Measurements from ENCODE around the gene NLGN2. TPM values are rescaled to one million over a fixed set of nuclear protein-coding genes. Genes with fewer than 3 reads are reported as not detected.

Gene NLGN2
- total and polyA plus RNA-seq, 2 of the 8 experiments (the other 6 are each of a cell fraction or from before 2014, with no cell fraction given), result 21.2 to 62.8 TPM

DNA sequence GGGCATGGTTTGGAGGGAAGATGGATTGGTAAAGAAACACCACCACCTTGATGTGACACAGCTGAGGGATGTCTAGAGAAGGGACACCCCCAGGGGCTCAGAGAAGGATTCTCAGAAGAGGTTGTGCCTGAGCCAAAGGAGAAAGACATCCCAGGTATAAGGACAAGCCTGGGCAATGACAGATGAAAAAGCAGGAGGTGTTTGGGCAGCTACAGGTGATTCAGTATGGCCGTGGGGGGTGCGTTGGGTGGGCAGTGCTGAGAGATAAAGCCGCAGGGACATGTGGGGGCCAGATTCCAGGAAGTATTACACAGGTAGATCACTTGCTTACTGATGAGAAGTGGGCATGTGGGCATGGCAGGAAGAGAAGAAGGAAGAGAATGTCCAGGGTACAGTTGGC, 45.7 kb upstream of the NLGN2 start (continued):
- TF ChIP-seq, protein P1, sequence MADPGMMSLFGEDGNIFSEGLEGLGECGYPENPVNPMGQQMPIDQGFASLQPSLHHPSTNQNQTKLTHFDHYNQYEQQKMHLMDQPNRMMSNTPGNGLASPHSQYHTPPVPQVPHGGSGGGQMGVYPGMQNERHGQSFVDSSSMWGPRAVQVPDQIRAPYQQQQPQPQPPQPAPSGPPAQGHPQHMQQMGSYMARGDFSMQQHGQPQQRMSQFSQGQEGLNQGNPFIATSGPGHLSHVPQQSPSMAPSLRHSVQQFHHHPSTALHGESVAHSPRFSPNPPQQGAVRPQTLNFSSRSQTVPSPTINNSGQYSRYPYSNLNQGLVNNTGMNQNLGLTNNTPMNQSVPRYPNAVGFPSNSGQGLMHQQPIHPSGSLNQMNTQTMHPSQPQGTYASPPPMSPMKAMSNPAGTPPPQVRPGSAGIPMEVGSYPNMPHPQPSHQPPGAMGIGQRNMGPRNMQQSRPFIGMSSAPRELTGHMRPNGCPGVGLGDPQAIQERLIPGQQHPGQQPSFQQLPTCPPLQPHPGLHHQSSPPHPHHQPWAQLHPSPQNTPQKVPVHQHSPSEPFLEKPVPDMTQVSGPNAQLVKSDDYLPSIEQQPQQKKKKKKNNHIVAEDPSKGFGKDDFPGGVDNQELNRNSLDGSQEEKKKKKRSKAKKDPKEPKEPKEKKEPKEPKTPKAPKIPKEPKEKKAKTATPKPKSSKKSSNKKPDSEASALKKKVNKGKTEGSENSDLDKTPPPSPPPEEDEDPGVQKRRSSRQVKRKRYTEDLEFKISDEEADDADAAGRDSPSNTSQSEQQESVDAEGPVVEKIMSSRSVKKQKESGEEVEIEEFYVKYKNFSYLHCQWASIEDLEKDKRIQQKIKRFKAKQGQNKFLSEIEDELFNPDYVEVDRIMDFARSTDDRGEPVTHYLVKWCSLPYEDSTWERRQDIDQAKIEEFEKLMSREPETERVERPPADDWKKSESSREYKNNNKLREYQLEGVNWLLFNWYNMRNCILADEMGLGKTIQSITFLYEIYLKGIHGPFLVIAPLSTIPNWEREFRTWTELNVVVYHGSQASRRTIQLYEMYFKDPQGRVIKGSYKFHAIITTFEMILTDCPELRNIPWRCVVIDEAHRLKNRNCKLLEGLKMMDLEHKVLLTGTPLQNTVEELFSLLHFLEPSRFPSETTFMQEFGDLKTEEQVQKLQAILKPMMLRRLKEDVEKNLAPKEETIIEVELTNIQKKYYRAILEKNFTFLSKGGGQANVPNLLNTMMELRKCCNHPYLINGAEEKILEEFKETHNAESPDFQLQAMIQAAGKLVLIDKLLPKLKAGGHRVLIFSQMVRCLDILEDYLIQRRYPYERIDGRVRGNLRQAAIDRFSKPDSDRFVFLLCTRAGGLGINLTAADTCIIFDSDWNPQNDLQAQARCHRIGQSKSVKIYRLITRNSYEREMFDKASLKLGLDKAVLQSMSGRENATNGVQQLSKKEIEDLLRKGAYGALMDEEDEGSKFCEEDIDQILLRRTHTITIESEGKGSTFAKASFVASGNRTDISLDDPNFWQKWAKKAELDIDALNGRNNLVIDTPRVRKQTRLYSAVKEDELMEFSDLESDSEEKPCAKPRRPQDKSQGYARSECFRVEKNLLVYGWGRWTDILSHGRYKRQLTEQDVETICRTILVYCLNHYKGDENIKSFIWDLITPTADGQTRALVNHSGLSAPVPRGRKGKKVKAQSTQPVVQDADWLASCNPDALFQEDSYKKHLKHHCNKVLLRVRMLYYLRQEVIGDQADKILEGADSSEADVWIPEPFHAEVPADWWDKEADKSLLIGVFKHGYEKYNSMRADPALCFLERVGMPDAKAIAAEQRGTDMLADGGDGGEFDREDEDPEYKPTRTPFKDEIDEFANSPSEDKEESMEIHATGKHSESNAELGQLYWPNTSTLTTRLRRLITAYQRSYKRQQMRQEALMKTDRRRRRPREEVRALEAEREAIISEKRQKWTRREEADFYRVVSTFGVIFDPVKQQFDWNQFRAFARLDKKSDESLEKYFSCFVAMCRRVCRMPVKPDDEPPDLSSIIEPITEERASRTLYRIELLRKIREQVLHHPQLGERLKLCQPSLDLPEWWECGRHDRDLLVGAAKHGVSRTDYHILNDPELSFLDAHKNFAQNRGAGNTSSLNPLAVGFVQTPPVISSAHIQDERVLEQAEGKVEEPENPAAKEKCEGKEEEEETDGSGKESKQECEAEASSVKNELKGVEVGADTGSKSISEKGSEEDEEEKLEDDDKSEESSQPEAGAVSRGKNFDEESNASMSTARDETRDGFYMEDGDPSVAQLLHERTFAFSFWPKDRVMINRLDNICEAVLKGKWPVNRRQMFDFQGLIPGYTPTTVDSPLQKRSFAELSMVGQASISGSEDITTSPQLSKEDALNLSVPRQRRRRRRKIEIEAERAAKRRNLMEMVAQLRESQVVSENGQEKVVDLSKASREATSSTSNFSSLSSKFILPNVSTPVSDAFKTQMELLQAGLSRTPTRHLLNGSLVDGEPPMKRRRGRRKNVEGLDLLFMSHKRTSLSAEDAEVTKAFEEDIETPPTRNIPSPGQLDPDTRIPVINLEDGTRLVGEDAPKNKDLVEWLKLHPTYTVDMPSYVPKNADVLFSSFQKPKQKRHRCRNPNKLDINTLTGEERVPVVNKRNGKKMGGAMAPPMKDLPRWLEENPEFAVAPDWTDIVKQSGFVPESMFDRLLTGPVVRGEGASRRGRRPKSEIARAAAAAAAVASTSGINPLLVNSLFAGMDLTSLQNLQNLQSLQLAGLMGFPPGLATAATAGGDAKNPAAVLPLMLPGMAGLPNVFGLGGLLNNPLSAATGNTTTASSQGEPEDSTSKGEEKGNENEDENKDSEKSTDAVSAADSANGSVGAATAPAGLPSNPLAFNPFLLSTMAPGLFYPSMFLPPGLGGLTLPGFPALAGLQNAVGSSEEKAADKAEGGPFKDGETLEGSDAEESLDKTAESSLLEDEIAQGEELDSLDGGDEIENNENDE (IDR thresholded peaks at IDR 0.05; ENCODE audit: insufficient replicate concordance, low read length), result no peak
- TF ChIP-seq JUN (IDR thresholded peaks at IDR 0.05; ENCODE audit: low read depth, low read length) (no peak), NRF1 (IDR thresholded peaks at IDR 0.05; ENCODE audit: low read depth, low read length) (no peak), SP2 (IDR thresholded peaks at IDR 0.05; ENCODE audit: low read length) (no peak), CHD2 (IDR thresholded peaks at IDR 0.05; ENCODE audit: low read length) (no peak), YY1 (IDR thresholded peaks at IDR 0.05; ENCODE audit: low read depth, low read length) (no peak), SP4 (IDR thresholded peaks at IDR 0.05; ENCODE audit: low read length) (no peak), RFX5 (IDR thresholded peaks at IDR 0.05; ENCODE audit: borderline replicate concordance, low read depth, low read length) (no peak), NANOG (IDR thresholded peaks at IDR 0.05; ENCODE audit: insufficient read depth, low read depth, low read length, poor library complexity, severe bottlenecking) (no peak), TAF1 (IDR thresholded peaks at IDR 0.05; ENCODE audit: low read depth, low read length) (no peak)
- TF ChIP-seq, protein P2, sequence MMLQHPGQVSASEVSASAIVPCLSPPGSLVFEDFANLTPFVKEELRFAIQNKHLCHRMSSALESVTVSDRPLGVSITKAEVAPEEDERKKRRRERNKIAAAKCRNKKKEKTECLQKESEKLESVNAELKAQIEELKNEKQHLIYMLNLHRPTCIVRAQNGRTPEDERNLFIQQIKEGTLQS (IDR thresholded peaks at IDR 0.05; ENCODE audit: insufficient read depth, low read depth, low read length), result no peak
- TF ChIP-seq, protein P3, sequence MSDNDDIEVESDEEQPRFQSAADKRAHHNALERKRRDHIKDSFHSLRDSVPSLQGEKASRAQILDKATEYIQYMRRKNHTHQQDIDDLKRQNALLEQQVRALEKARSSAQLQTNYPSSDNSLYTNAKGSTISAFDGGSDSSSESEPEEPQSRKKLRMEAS (IDR thresholded peaks at IDR 0.05), result no peak
